IPS-15b (cell line): ENCODE data around the gene EYA3.

Experiments used
- H3K27me3 ChIP-seq: one replicate; pipeline ENCODE4 v1.6.1; 2013; ENCODE audit warnings: low read length; ENCODE audit not compliant: control insufficient read depth, insufficient read depth
- H3K36me3 ChIP-seq: one replicate; pipeline ENCODE4 v1.6.1; 2013; ENCODE audit warnings: low read length; ENCODE audit not compliant: control insufficient read depth, insufficient read depth
- H3K4me1 ChIP-seq: one replicate; pipeline ENCODE4 v1.6.1; 2013; ENCODE audit warnings: mild to moderate bottlenecking, low read length; ENCODE audit not compliant: control insufficient read depth, insufficient read depth
- H3K4me3 ChIP-seq: one replicate; pipeline ENCODE4 v1.5.1; 2013; ENCODE audit warnings: low read depth, low read length
- H3K9ac ChIP-seq: one replicate; pipeline ENCODE4 v1.6.1; 2013; ENCODE audit warnings: low read depth, mild to moderate bottlenecking, low read length
- H3K9me3 ChIP-seq: one replicate; pipeline ENCODE4 v1.6.1; 2013; ENCODE audit warnings: mild to moderate bottlenecking, low read length; ENCODE audit not compliant: control insufficient read depth, insufficient read depth

EYA3 gene

GRCh38 chr1:28062806-28063205 lies 25.6 kb downstream of the EYA3 start:
- Histone ChIP-seq H3K36me3 (no peaks in the 10 kb centered on the region), H3K9me3 (no peaks in the 10 kb centered on the region), H3K9ac (no peak overlapping the region), H3K4me3 (no peak overlapping the region), H3K4me1 (no peaks in the 10 kb centered on the region), H3K27me3 (no peaks in the 10 kb centered on the region)

GRCh38 chr1:28058971-28059878 lies 29.2 kb downstream of the EYA3 start:
- H3K9me3 ChIP-seq, result no peaks in the 10 kb centered on the region
- no peak overlapping the region for H3K4me3 ChIP-seq
- H3K27me3 ChIP-seq, result no peaks in the 10 kb centered on the region
- no peaks in the 10 kb centered on the region for H3K4me1 ChIP-seq
- H3K36me3 ChIP-seq, result no peaks in the 10 kb centered on the region
- H3K9ac ChIP-seq, result no peak overlapping the region

GRCh38 chr1:28058168-28058567 lies 30.2 kb downstream of the EYA3 start:
- no peaks in the 10 kb centered on the region for H3K36me3 ChIP-seq
- H3K4me3 ChIP-seq, result no peak overlapping the region
- H3K9ac ChIP-seq, result no peak overlapping the region
- H3K4me1 ChIP-seq, result no peaks in the 10 kb centered on the region
- no peaks in the 10 kb centered on the region for H3K27me3 ChIP-seq
- H3K9me3 ChIP-seq, result no peaks in the 10 kb centered on the region

- Histone ChIP-seq H3K4me1 (no peaks in the 10 kb centered on the region), H3K9ac (no peak overlapping the region), H3K27me3 (no peaks in the 10 kb centered on the region), H3K36me3 (no peaks in the 10 kb centered on the region), H3K9me3 (no peaks in the 10 kb centered on the region), H3K4me3 (no peak overlapping the region)
These were observed 32.1 kb downstream of the EYA3 start for GRCh38 chr1:28056129-28056925.

GRCh38 chr1:28050776-28051175 lies 37.6 kb downstream of the EYA3 start:
- Histone ChIP-seq H3K36me3 (no peaks in the 10 kb centered on the region), H3K9ac (no peak overlapping the region), H3K27me3 (no peaks in the 10 kb centered on the region), H3K4me3 (no peak overlapping the region), H3K4me1 (no peaks in the 10 kb centered on the region), H3K9me3 (no peaks in the 10 kb centered on the region)

GRCh38 chr1:28046716-28047115 lies 41.7 kb downstream of the EYA3 start:
- Histone ChIP-seq H3K36me3 (no peaks in the 10 kb centered on the region), H3K27me3 (no peaks in the 10 kb centered on the region), H3K4me3 (no peak overlapping the region), H3K4me1 (no peaks in the 10 kb centered on the region), H3K9me3 (no peaks in the 10 kb centered on the region), H3K9ac (no peak overlapping the region)

GRCh38 chr1:28045777-28046176 lies 42.6 kb downstream of the EYA3 start:
- no peaks in the 10 kb centered on the region for H3K36me3 ChIP-seq
- H3K9me3 ChIP-seq, result no peaks in the 10 kb centered on the region
- no peak overlapping the region for H3K4me3 ChIP-seq
- H3K4me1 ChIP-seq, result no peaks in the 10 kb centered on the region
- H3K27me3 ChIP-seq, result no peaks in the 10 kb centered on the region
- no peak overlapping the region for H3K9ac ChIP-seq

GRCh38 chr1:28044399-28044798 lies 44.0 kb downstream of the EYA3 start:
- Histone ChIP-seq H3K4me1 (no peaks in the 10 kb centered on the region), H3K4me3 (no peak overlapping the region), H3K36me3 (no peaks in the 10 kb centered on the region), H3K9me3 (no peaks in the 10 kb centered on the region), H3K27me3 (no peaks in the 10 kb centered on the region), H3K9ac (no peak overlapping the region)

GRCh38 chr1:28039341-28039740 lies 49.1 kb downstream of the EYA3 start:
- Histone ChIP-seq H3K9ac (no peak overlapping the region), H3K9me3 (no peaks in the 10 kb centered on the region), H3K4me1 (no peaks in the 10 kb centered on the region), H3K36me3 (no peaks in the 10 kb centered on the region), H3K27me3 (no peaks in the 10 kb centered on the region), H3K4me3 (no peak overlapping the region)

GRCh38 chr1:28037946-28038345 lies 50.5 kb downstream of the EYA3 start:
- no peak overlapping the region for H3K9ac ChIP-seq
- H3K36me3 ChIP-seq, result no peaks in the 10 kb centered on the region
- H3K4me1 ChIP-seq, result no peaks in the 10 kb centered on the region
- H3K27me3 ChIP-seq, result no peaks in the 10 kb centered on the region
- H3K4me3 ChIP-seq, result no peak overlapping the region
- no peaks in the 10 kb centered on the region for H3K9me3 ChIP-seq

- no peak overlapping the region for H3K4me3 ChIP-seq
- H3K36me3 ChIP-seq, result no peaks in the 10 kb centered on the region
- no peaks in the 10 kb centered on the region for H3K4me1 ChIP-seq
- no peaks in the 10 kb centered on the region for H3K9me3 ChIP-seq
- H3K27me3 ChIP-seq, result no peaks in the 10 kb centered on the region
- H3K9ac ChIP-seq, result no peak overlapping the region
These were observed 51.2 kb downstream of the EYA3 start for GRCh38 chr1:28037206-28037605.

GRCh38 chr1:28036431-28036830 lies 52.0 kb downstream of the EYA3 start:
- no peaks in the 10 kb centered on the region for H3K27me3 ChIP-seq
- no peak overlapping the region for H3K4me3 ChIP-seq
- H3K36me3 ChIP-seq, result no peaks in the 10 kb centered on the region
- no peak overlapping the region for H3K9ac ChIP-seq
- H3K9me3 ChIP-seq, result no peaks in the 10 kb centered on the region
- H3K4me1 ChIP-seq, result no peaks in the 10 kb centered on the region
